SK-N-SH (cell line): ENCODE measurements around the gene CRIP2. TPM values are rescaled to one million over a fixed set of nuclear protein-coding genes. Genes with fewer than 3 reads are reported as not detected.

Experiments
- CTCF ChIA-PET: fragments of 300-600, 350-600 bp; formaldehyde crosslinking; extraction: SDS; loops from one replicate; lab custom pipeline; 2021; lab: Yijun Ruan, JAX
- POLR2A ChIA-PET: fragments of 350-600 bp; sonication (Branson Sonifier 250); formaldehyde crosslinking; extraction: SDS; loops from one replicate; lab custom pipeline; 2020; ENCODE audit warnings: antibody characterized with exemption, inconsistent platforms; lab: Yijun Ruan, JAX
- DNase-seq: peaks from one replicate; pipeline ENCODE4 v3.0.0; 2012
- H2AFZ ChIP-seq: fragments of 200-600 bp; sonication (generic); 2 replicates; pipeline ENCODE4 v1.8.1; 2016; ENCODE audit warnings: antibody characterized with exemption, mild to moderate bottlenecking, low read depth
- H3F3A ChIP-seq: fragments of 200-600 bp; sonication (generic); replicated peaks from 2 replicates; pipeline ENCODE3; 2016; ENCODE audit warnings: antibody characterized with exemption, mild to moderate bottlenecking; ENCODE audit not compliant: insufficient read depth
- H3K27ac ChIP-seq, 2 experiments: fragments of 200-500 bp in 1 of 2; fragments of 200-600 bp in 1 of 2; sonication (Bioruptor generic) in 1 of 2; sonication (generic), shearing (Covaris generic) in 1 of 2; 2 replicates each; pipeline versions ENCODE4 v1.5.1 to v1.6.1; 2014 to 2016; ENCODE audit warnings: low read depth in 2 of 2, inconsistent platforms in 1 of 2, low read length in 1 of 2, mild to moderate bottlenecking in 1 of 2, mixed read lengths in 1 of 2
- H3K27me3 ChIP-seq: fragments of 200-600 bp; sonication (generic), shearing (Covaris generic); 2 replicates; pipeline ENCODE4 v1.6.1; 2016; ENCODE audit warnings: mixed run types; ENCODE audit not compliant: insufficient read depth
- H3K36me3 ChIP-seq, 2 experiments: fragments of 200-500 bp in 1 of 2; fragments of 200-600 bp in 1 of 2; sonication (Bioruptor generic) in 1 of 2; sonication (generic) in 1 of 2; replicated peaks in 1 of 2; 2 replicates each; pipeline versions ENCODE3 to v1.5.1; 2014 to 2016; ENCODE audit warnings: low read length in 1 of 2, mild to moderate bottlenecking in 1 of 2; ENCODE audit not compliant: insufficient read depth in 2 of 2, control insufficient read depth in 1 of 2
- H3K4me1 ChIP-seq, 2 experiments: fragments of 200-500 bp in 1 of 2; fragments of 200-600 bp in 1 of 2; sonication (Bioruptor generic) in 1 of 2; sonication (generic), shearing (Covaris generic) in 1 of 2; 2 replicates each; pipeline versions ENCODE4 v1.5.1 to v1.6.1; 2014 to 2016; ENCODE audit warnings: low read depth in 1 of 2, low read length in 1 of 2, mixed run types in 1 of 2; ENCODE audit not compliant: insufficient read depth in 2 of 2, control insufficient read depth in 1 of 2
- H3K4me2 ChIP-seq: fragments of 200-600 bp; sonication (generic), shearing (Covaris generic); 2 replicates; pipeline ENCODE4 v1.6.1; 2017; ENCODE audit warnings: mixed run types
- H3K4me3 ChIP-seq, 2 experiments: fragments of 200-500 bp in 1 of 2; fragments of 200-600 bp in 1 of 2; sonication (Bioruptor generic) in 1 of 2; sonication (generic), shearing (Covaris generic) in 1 of 2; 2 replicates each; pipeline versions ENCODE4 v1.5.1 to v1.8.1; 2014 to 2016; ENCODE audit warnings: low read depth in 2 of 2, inconsistent platforms in 1 of 2, low read length in 1 of 2, mild to moderate bottlenecking in 1 of 2, mixed read lengths in 1 of 2, moderate library complexity in 1 of 2
- H3K79me2 ChIP-seq: fragments of 200-600 bp; sonication (generic); 2 replicates; pipeline ENCODE4 v1.8.1; 2017; ENCODE audit warnings: mild to moderate bottlenecking; ENCODE audit not compliant: insufficient read depth
- H3K9ac ChIP-seq: fragments of 200-600 bp; sonication (generic); 2 replicates; pipeline ENCODE4 v1.6.1; 2017; ENCODE audit warnings: mixed run types
- H3K9me2 ChIP-seq: fragments of 200-600 bp; sonication (generic); 2 replicates; pipeline ENCODE4 v1.6.1; 2017; ENCODE audit warnings: mixed run types
- H3K9me3 ChIP-seq: fragments of 200-600 bp; sonication (generic); 2 replicates; pipeline ENCODE4 v1.6.1; 2017; ENCODE audit warnings: mixed run types, mild to moderate bottlenecking, moderate library complexity
- H4K20me1 ChIP-seq: fragments of 200-600 bp; sonication (generic); 2 replicates; pipeline ENCODE4 v1.6.1; 2017; ENCODE audit warnings: mild to moderate bottlenecking, mixed run types; ENCODE audit not compliant: insufficient read depth
- FOSL2 ChIP-seq: IDR thresholded peaks from 2 replicates; pipeline ENCODE4 v1.4.0; 2012; ENCODE audit warnings: low read depth, mild to moderate bottlenecking, moderate library complexity, borderline replicate concordance
- FOXJ3 ChIP-seq: sonication (generic); formaldehyde crosslinking; IDR thresholded peaks from 2 replicates; pipeline ENCODE4 v1.5.1; 2020; ENCODE audit warnings: mild to moderate bottlenecking, missing genetic modification reagents
- GABPA ChIP-seq: IDR thresholded peaks from 2 replicates; pipeline ENCODE4 v1.4.0; 2012; ENCODE audit warnings: low read depth, mild to moderate bottlenecking
- GATA2 ChIP-seq: sonication (generic); formaldehyde crosslinking; IDR thresholded peaks from 2 replicates; pipeline ENCODE4 v1.5.0; 2020; ENCODE audit warnings: mild to moderate bottlenecking, missing genetic modification reagents
- RFX5 ChIP-seq: IDR thresholded peaks from 2 replicates; pipeline ENCODE4 v1.6.1; 2012; ENCODE audit warnings: mild to moderate bottlenecking, improper control_type of control experiment, low read length
- RXRA ChIP-seq: IDR thresholded peaks from 2 replicates; pipeline ENCODE4 v1.4.0; 2012; ENCODE audit warnings: low read depth, mild to moderate bottlenecking, borderline replicate concordance
- SMC3 ChIP-seq: IDR thresholded peaks from 2 replicates; pipeline ENCODE4 v1.6.1; 2012; ENCODE audit warnings: low read depth, low read length, improper control_type of control experiment
- TCF12 ChIP-seq: IDR thresholded peaks from 2 replicates; pipeline ENCODE4 v1.4.0; 2012
- TEAD4 ChIP-seq: IDR thresholded peaks from 2 replicates; pipeline ENCODE4 v1.4.0; 2012; ENCODE audit warnings: mild to moderate bottlenecking, borderline replicate concordance; ENCODE audit not compliant: insufficient read depth
- YY1 ChIP-seq: IDR thresholded peaks from 2 replicates; pipeline ENCODE4 v1.4.0; 2012; ENCODE audit warnings: low read depth, mild to moderate bottlenecking
- WGBS: methylation state at CpG from one replicate; pipeline ENCODE4 v1.1.6; 2017; ENCODE audit warnings: low lambda C conversion rate; 5-methylcytosine and 5-hydroxymethylcytosine counted together
- polyA plus RNA-seq, 3 experiments: library from polyadenylated mRNA; depleted of rRNA; stranded (reverse); fragments of >200 nt; gene quantifications; 2 replicates each; pipeline ENCODE4 v1.2.3, GENCODE V29; 2012
- TF ChIP-seq, protein P1 (sequence below): IDR thresholded peaks from 2 replicates; pipeline ENCODE4; 2012
- TF ChIP-seq, protein P2 (sequence below): IDR thresholded peaks from 2 replicates; pipeline ENCODE4 v1.4.0; 2012; ENCODE audit warnings: low read depth, borderline replicate concordance
- TF ChIP-seq, protein P3 (sequence below): fragments of 200-600 bp; sonication (generic); IDR thresholded peaks from 2 replicates; pipeline ENCODE4 v1.6.1; 2017; ENCODE audit warnings: antibody characterized with exemption, mild to moderate bottlenecking, moderate library complexity

Gene CRIP2
- polyA plus RNA-seq, 1 of the 3 experiments (the other 2 are of a cell fraction), result 335 TPM

DNA sequence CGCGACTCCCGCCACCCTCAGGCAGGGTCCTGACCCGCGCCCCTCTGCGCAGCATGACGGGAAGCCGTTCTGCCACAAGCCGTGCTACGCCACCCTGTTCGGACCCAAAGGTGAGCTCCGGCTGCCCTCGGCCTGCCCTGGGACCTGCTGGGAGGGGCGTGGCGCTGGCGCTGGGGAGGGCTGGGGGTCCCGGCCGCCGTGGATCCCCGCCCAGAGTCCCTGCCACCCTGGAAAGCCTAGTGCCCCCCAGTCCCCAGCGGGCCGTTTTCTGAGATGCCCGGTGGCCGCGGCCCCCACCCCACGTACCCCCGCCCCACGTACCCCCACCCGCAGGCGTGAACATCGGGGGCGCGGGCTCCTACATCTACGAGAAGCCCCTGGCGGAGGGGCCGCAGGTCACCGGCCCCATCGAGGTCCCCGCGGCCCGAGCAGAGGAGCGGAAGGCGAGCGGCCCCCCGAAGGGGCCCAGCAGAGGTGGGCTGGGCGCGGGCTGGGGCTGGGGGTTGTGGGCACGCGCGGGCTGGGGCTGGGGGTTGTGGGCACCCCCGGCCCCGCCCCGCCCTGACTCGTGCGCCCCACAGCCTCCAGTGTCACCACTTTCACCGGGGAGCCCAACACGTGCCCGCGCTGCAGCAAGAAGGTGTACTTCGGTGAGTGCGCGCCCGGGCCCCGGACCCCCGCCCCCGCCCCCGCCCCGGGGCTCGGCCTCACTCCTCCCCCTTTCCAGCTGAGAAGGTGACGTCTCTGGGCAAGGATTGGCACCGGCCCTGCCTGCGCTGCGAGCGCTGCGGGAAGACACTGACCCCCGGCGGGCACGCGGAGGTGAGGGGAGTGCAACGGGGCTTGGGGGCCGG lies 4.0 kb downstream of the CRIP2 start:
- no peak overlapping the region for H3K9ac ChIP-seq
- ChIA-PET POLR2A (no interaction called here), CTCF (interaction anchor here (4.7 kb wide), 1 partner anchor 12 kb away, joined by 80 read pairs; the partner anchor contains the start of gene TEDC1)
- H3K4me3 ChIP-seq, result no peak overlapping the region
- H3K79me2 ChIP-seq, result peaks cover 32% of the 10 kb centered on the region
- no peak overlapping the region for H3K4me2 ChIP-seq
- no peaks in the 10 kb centered on the region for H3K27me3 ChIP-seq
- H3K9me2 ChIP-seq, result no peaks in the 10 kb centered on the region
- H3F3A ChIP-seq, result peaks cover 34% of the 10 kb centered on the region
- no peak for DNase-seq
- no peaks in the 10 kb centered on the region for H3K9me3 ChIP-seq
- H3K27ac ChIP-seq, result no peak overlapping the region
- H3K4me1 ChIP-seq, result peaks cover 34 to 60% of the 10 kb centered on the region in 2 experiments; a peak in 3 of 4 replicates
- WGBS, result 93% methylated on average over 11 of the region's 81 CpGs
- H4K20me1 ChIP-seq, result peaks cover 6% of the 10 kb centered on the region; the same call in 1 of the 2 replicates
- TF ChIP-seq, protein P1, sequence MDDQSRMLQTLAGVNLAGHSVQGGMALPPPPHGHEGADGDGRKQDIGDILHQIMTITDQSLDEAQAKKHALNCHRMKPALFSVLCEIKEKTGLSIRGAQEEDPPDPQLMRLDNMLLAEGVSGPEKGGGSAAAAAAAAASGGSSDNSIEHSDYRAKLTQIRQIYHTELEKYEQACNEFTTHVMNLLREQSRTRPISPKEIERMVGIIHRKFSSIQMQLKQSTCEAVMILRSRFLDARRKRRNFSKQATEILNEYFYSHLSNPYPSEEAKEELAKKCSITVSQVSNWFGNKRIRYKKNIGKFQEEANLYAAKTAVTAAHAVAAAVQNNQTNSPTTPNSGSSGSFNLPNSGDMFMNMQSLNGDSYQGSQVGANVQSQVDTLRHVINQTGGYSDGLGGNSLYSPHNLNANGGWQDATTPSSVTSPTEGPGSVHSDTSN, result no peak
- TF ChIP-seq TCF12, result no peak
- TF ChIP-seq GATA2 (CRISPR knock-in tag), result no peak
- TF ChIP-seq TEAD4, result no peak
- no peak for TF ChIP-seq RFX5
- no peak for TF ChIP-seq FOSL2
- TF ChIP-seq YY1, result no peak
- no peak for TF ChIP-seq SMC3
- TF ChIP-seq, protein P2, sequence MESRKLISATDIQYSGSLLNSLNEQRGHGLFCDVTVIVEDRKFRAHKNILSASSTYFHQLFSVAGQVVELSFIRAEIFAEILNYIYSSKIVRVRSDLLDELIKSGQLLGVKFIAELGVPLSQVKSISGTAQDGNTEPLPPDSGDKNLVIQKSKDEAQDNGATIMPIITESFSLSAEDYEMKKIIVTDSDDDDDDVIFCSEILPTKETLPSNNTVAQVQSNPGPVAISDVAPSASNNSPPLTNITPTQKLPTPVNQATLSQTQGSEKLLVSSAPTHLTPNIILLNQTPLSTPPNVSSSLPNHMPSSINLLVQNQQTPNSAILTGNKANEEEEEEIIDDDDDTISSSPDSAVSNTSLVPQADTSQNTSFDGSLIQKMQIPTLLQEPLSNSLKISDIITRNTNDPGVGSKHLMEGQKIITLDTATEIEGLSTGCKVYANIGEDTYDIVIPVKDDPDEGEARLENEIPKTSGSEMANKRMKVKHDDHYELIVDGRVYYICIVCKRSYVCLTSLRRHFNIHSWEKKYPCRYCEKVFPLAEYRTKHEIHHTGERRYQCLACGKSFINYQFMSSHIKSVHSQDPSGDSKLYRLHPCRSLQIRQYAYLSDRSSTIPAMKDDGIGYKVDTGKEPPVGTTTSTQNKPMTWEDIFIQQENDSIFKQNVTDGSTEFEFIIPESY, result no peak
- no peak for TF ChIP-seq GABPA
- no peak for TF ChIP-seq FOXJ3 (CRISPR knock-in tag)
- TF ChIP-seq, protein P3, sequence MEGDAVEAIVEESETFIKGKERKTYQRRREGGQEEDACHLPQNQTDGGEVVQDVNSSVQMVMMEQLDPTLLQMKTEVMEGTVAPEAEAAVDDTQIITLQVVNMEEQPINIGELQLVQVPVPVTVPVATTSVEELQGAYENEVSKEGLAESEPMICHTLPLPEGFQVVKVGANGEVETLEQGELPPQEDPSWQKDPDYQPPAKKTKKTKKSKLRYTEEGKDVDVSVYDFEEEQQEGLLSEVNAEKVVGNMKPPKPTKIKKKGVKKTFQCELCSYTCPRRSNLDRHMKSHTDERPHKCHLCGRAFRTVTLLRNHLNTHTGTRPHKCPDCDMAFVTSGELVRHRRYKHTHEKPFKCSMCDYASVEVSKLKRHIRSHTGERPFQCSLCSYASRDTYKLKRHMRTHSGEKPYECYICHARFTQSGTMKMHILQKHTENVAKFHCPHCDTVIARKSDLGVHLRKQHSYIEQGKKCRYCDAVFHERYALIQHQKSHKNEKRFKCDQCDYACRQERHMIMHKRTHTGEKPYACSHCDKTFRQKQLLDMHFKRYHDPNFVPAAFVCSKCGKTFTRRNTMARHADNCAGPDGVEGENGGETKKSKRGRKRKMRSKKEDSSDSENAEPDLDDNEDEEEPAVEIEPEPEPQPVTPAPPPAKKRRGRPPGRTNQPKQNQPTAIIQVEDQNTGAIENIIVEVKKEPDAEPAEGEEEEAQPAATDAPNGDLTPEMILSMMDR, result no peak
- no peak for TF ChIP-seq RXRA
- H2AFZ ChIP-seq, result no peak overlapping the region
- peaks cover 0 to 2% of the 10 kb centered on the region in 2 experiments for H3K36me3 ChIP-seq
